Measurements from ENCODE around the gene GREM2.

GREM2 gene

DNA sequence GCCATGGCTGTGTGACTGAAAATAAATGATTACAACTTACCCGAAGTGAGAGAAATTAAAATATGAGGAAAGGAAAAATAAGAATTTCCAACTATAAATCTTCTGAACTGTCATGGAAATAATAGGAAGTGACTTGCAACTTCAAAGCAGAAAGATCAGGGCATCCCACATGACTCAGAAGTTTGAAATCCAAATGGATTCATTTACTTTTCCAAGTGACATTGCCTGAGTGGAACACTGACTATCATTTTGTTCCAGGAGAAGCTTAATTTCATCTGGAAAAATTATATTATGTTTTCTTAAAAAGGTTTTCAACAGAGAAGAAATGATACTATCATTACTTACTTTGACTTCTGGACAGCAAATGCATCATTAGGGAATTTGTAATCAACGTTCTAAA, 110.8 kb downstream of the GREM2 start:
- TF ChIP-seq CTCF (IDR thresholded peaks at IDR 0.05; ENCODE audit: extremely low read depth, insufficient read depth, missing control alignments), result no peak
- in situ Hi-C loops (cut with MboI; ENCODE audit: low pct_unique_long_range_greater_than_20kb, low sequenced_read_pairs, unreplicated experiment), result no loop called here
- DNase-seq (ENCODE audit: low spot score), result no peak

DNA sequence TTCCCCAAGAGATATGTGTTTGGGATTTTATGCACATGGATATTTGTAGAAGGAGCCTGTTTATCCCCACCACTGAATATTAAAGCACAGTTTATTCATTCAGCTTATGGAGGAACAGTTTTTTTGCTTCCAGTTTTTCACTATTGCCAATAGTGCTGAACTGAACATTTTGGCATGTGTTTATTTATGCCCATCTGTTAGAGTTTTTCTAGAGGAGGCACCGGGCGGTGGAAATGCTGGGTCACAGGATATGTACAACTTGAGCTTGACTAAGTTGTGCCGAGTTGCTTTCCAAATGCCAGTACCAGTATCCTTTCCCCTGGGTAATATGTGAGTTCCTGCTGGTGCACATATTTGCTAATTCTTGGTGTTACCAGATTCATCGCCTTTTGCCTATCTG, 111.3 kb downstream of the GREM2 start:
- in situ Hi-C loops (cut with MboI; ENCODE audit: low pct_unique_long_range_greater_than_20kb, low sequenced_read_pairs, unreplicated experiment), result no loop called here
- TF ChIP-seq CTCF (IDR thresholded peaks at IDR 0.05; ENCODE audit: extremely low read depth, insufficient read depth, missing control alignments), result no peak
- DNase-seq (ENCODE audit: low spot score), result no peak

- no peak for TF ChIP-seq CTCF (IDR thresholded peaks at IDR 0.05; ENCODE audit: extremely low read depth, insufficient read depth, missing control alignments)
- in situ Hi-C loops (cut with MboI; ENCODE audit: low pct_unique_long_range_greater_than_20kb, low sequenced_read_pairs, unreplicated experiment), result no loop called here
- DNase-seq (ENCODE audit: low spot score), result no peak
These were observed 112.9 kb downstream of the GREM2 start for GRCh38 chr1:240499012-240499411.

DNA sequence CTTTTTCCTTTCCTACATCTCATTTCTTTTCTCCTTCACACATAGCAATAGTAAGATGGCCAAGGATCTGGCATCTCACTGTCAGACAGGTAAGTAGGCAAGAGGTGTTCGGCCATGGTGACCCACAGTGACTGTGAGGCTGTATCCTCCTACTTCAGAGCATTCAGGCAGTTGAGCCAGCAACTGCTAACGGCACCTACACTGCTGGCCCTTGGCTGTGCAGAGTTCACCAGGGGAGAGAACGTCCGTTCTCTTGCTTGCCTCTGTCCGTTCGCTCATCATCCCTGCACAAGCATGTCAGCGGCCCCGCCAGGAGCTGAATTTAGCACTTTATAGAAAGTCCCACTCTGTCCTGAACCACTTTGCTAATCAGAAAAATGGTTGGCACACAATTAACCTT, 113.6 kb downstream of the GREM2 start:
- TF ChIP-seq CTCF (IDR thresholded peaks at IDR 0.05; ENCODE audit: extremely low read depth, insufficient read depth, missing control alignments), result no peak
- no peak for DNase-seq (ENCODE audit: low spot score)
- in situ Hi-C loops (cut with MboI; ENCODE audit: low pct_unique_long_range_greater_than_20kb, low sequenced_read_pairs, unreplicated experiment), result no loop called here

DNA sequence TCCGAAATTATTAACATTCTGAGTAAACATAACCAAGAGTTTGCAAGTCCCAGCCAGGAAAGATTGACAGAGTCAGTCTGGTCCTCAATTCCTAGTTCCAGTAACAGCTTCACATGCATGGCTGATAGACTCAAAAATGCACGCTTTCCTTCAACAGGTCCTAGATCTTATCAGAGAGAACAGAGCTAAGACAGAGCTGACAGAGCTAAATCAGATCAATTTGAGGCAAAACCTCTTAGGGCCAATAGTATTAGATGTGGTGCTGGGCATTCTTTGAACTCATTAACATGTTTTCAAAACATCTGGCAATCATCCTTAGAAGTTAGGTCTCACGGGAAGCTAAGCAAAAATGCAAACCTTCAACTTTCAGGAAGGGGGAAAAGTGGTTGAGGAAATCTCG, 114.0 kb downstream of the GREM2 start:
- in situ Hi-C loops (cut with MboI; ENCODE audit: low pct_unique_long_range_greater_than_20kb, low sequenced_read_pairs, unreplicated experiment), result no loop called here
- DNase-seq (ENCODE audit: low spot score), result no peak
- TF ChIP-seq CTCF (IDR thresholded peaks at IDR 0.05; ENCODE audit: extremely low read depth, insufficient read depth, missing control alignments), result no peak

DNA sequence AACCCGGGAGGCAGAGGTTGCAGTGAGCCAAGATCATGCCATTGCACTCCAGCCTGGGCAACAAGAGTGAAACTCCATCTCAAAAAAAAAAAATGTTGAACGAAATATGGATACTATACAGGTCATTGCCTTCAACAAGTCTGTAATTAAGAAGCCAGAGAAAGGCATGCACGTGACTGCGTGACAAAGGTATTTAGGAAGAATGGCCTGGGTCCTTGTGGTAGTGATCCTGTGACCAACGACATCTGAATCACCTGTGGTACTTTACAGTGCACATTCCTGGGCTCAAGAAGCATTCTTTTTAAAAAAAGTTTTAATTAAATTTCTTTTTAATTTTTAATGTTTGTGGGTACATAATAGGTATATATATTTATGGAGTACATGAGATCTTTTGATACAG, 115.0 kb downstream of the GREM2 start:
- no peak for TF ChIP-seq CTCF (IDR thresholded peaks at IDR 0.05; ENCODE audit: extremely low read depth, insufficient read depth, missing control alignments)
- DNase-seq (ENCODE audit: low spot score), result no peak
- in situ Hi-C loops (cut with MboI; ENCODE audit: low pct_unique_long_range_greater_than_20kb, low sequenced_read_pairs, unreplicated experiment), result no loop called here

DNA sequence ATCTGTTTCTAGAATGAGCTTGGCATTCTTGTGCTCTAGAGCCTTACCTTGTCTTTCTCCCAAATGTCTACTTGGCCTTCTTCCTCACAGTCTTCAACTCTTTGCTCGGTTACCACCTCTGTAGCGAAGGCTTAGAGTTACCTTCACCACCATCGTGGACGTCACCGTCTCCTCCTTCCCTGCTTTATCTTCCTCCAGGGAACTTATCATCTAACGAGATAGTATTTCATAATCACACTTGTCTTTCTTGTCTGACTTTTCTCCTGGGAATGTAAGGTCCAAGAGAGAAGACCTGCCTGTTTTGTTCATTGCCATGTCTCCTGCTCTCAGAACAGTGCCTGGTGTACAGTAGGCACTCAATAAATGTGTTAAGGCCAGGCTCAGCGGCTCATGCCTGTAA, 115.6 kb downstream of the GREM2 start:
- TF ChIP-seq CTCF (IDR thresholded peaks at IDR 0.05; ENCODE audit: extremely low read depth, insufficient read depth, missing control alignments), result no peak
- in situ Hi-C loops (cut with MboI; ENCODE audit: low pct_unique_long_range_greater_than_20kb, low sequenced_read_pairs, unreplicated experiment), result no loop called here

More for the DNA sequence above, 115.6 kb downstream of the GREM2 start:
- DNase-seq (ENCODE audit: low spot score), result no peak

Data from GM13977 (cell line).